PC-3 (cell line): ENCODE measurements around the gene MAPK12. TPM values are rescaled to one million over a fixed set of nuclear protein-coding genes. Genes with fewer than 3 reads are reported as not detected.

Source experiments
- ATAC-seq: fragments of 200-7000 bp; cut with Tn5 transposase; 2 replicates; pipeline ENCODE4 v1.9.1; 2020; ENCODE audit warnings: mild to moderate bottlenecking, moderate library complexity
- BruUV-seq: library from RNA; stranded (reverse); fragments of 400-500 nt; replicated peaks from 2 replicates; lab custom pipeline; 2021; lab: Mats Ljungman, UMichigan
- CTCF ChIA-PET: fragments of 300-600 bp; sonication (Branson Sonifier 250); formaldehyde crosslinking; loops from one replicate; lab custom pipeline; 2022; ENCODE audit warnings: antibody characterized with exemption; lab: Charles Lee
- POLR2A ChIA-PET: fragments of 300-600 bp; sonication (Branson Sonifier 250); formaldehyde crosslinking; loops from one replicate; lab custom pipeline; 2022; ENCODE audit warnings: antibody characterized with exemption; ENCODE audit not compliant: unreplicated experiment; lab: Charles Lee
- DNase-seq: peaks from one replicate; pipeline ENCODE4 v3.0.0-alpha.2; 2015
- H2AFZ ChIP-seq: fragments of 300-600 bp; sonication (generic); 2 replicates; pipeline ENCODE4 v1.6.0; 2016; ENCODE audit warnings: antibody characterized with exemption, low read length
- H3F3A ChIP-seq: fragments of 300-600 bp; sonication (generic); one replicate; pipeline ENCODE4 v1.6.0; 2017; ENCODE audit warnings: antibody characterized with exemption, low read length, control low read depth, mild to moderate bottlenecking; ENCODE audit not compliant: unreplicated experiment
- H3K27ac ChIP-seq: fragments of 300-600 bp; sonication (generic); 2 replicates; pipeline ENCODE4 v1.5.1; 2016; ENCODE audit warnings: mild to moderate bottlenecking, low read length
- H3K27me3 ChIP-seq: fragments of 300-600 bp; sonication (generic); 2 replicates; pipeline ENCODE4 v1.6.1; 2016; ENCODE audit warnings: low read length, mixed read lengths
- H3K36me3 ChIP-seq: fragments of 300-600 bp; sonication (generic); 2 replicates; pipeline ENCODE4 v1.6.1; 2016; ENCODE audit warnings: low read depth, mixed run types, low read length, mixed read lengths
- H3K4me1 ChIP-seq: fragments of 300-600 bp; sonication (generic); 2 replicates; pipeline ENCODE4 v1.5.1; 2016; ENCODE audit warnings: low read length; ENCODE audit not compliant: insufficient read depth
- H3K4me2 ChIP-seq: fragments of 300-600 bp; sonication (generic); 2 replicates; pipeline ENCODE4 v1.6.0; 2016; ENCODE audit warnings: low read length
- H3K4me3 ChIP-seq: fragments of 300-600 bp; sonication (generic); 2 replicates; pipeline ENCODE4 v1.5.1; 2016; ENCODE audit warnings: mild to moderate bottlenecking, low read length, mixed read lengths
- H3K79me2 ChIP-seq: fragments of 300-600 bp; sonication (generic); 2 replicates; pipeline ENCODE4 v1.6.1; 2017; ENCODE audit warnings: low read length, mixed read lengths
- H3K9ac ChIP-seq: fragments of 300-600 bp; sonication (generic); 2 replicates; pipeline ENCODE4 v1.6.0; 2016; ENCODE audit warnings: mild to moderate bottlenecking, low read length
- H3K9me2 ChIP-seq: fragments of 300-600 bp; sonication (generic); replicated peaks from 2 replicates; pipeline ENCODE4 v1.6.1; 2016; ENCODE audit warnings: mixed run types, low read length, mixed read lengths
- H3K9me3 ChIP-seq: fragments of 300-600 bp; sonication (generic); 2 replicates; pipeline ENCODE4 v1.6.1; 2016; ENCODE audit warnings: low read length, mixed read lengths
- H4K20me1 ChIP-seq: fragments of 300-600 bp; sonication (generic); 2 replicates; pipeline ENCODE4 v1.6.1; 2016; ENCODE audit warnings: low read length, mixed read lengths
- CTCF ChIP-seq: fragments of 300-600 bp; sonication (generic); conservative IDR thresholded peaks from 2 replicates; pipeline ENCODE4 v1.5.1; 2017; ENCODE audit warnings: antibody characterized with exemption, low read depth, mild to moderate bottlenecking, low read length
- EZH2 ChIP-seq: fragments of 300-600 bp; sonication (generic); IDR thresholded peaks from one replicate; pipeline ENCODE4 v1.6.1; 2017; ENCODE audit warnings: antibody characterized with exemption, mild to moderate bottlenecking, low read length; ENCODE audit not compliant: unreplicated experiment
- EZH2phosphoT487 ChIP-seq: fragments of 300-600 bp; sonication (generic); IDR thresholded peaks from 2 replicates; pipeline ENCODE4 v1.6.1; 2018; ENCODE audit warnings: mild to moderate bottlenecking, antibody characterized with exemption, low read length, borderline replicate concordance
- intact Hi-C: fragments of 100-400 bp; cut with micrococcal nuclease; formaldehyde crosslinking; loops from 2 replicates; pipeline ENCODE4 v1.9.0; 2023
- total RNA-seq: library from RNA; depleted of rRNA; stranded (reverse); fragments of >200 nt; gene quantifications from 2 replicates; pipeline ENCODE4 v1.2.3, GENCODE V29; 2014

MAPK12 gene
- total RNA-seq, 1 experiment from 2014 or later, result 22.4 TPM

- ChIA-PET CTCF (no interaction called here), POLR2A (no interaction called here)
- Histone ChIP-seq H3K4me1 (peaks cover 10% of the 10 kb centered on the region), H3K9ac (no peak overlapping the region), H3K27me3 (no peaks in the 10 kb centered on the region), H4K20me1 (no peaks in the 10 kb centered on the region), H3K27ac (no peak overlapping the region), H3K79me2 (peaks cover 10% of the 10 kb centered on the region), H3K4me3 (no peak overlapping the region), H3K9me3 (no peaks in the 10 kb centered on the region), H3K9me2 (no peaks in the 10 kb centered on the region), H3F3A (no peaks in the 10 kb centered on the region), H3K4me2 (no peak overlapping the region), H3K36me3 (no peaks in the 10 kb centered on the region), H2AFZ (no peak overlapping the region)
- TF ChIP-seq CTCF (no peak), EZH2 (no peak), EZH2phosphoT487 (no peak)
- ATAC-seq (no peak), DNase-seq (no peak)
- BruUV-seq, result no TSS peak
- intact Hi-C loops, result no loop called here
Observed at GRCh38 chr22:50262973-50263617, 1.6 kb upstream of the MAPK12 start.

GRCh38 chr22:50262460-50262911, 1.0 kb upstream of the MAPK12 start:
- Histone ChIP-seq H3K27me3 (no peaks in the 10 kb centered on the region), H3K4me3 (no peak overlapping the region), H3K4me2 (peak overlapping the region; percentile 41; the same call in 1 of the 2 replicates), H3K9me2 (no peaks in the 10 kb centered on the region), H3K4me1 (peaks cover 10% of the 10 kb centered on the region), H3K36me3 (no peaks in the 10 kb centered on the region), H3K79me2 (peaks cover 10% of the 10 kb centered on the region), H3K9ac (no peak overlapping the region), H3F3A (no peaks in the 10 kb centered on the region), H3K27ac (no peak overlapping the region), H3K9me3 (no peaks in the 10 kb centered on the region), H4K20me1 (no peaks in the 10 kb centered on the region), H2AFZ (no peak overlapping the region)
- TF ChIP-seq EZH2 (no peak), CTCF (no peak), EZH2phosphoT487 (no peak)
- intact Hi-C loops, result no loop called here
- CTCF ChIA-PET, result no interaction called here
- POLR2A ChIA-PET, result no interaction called here
- BruUV-seq, result no TSS peak
- DNase-seq (peak; percentile 43), ATAC-seq (peak; percentile 38)
